ENCODE measurements around the gene ATP8A2.

DNA sequence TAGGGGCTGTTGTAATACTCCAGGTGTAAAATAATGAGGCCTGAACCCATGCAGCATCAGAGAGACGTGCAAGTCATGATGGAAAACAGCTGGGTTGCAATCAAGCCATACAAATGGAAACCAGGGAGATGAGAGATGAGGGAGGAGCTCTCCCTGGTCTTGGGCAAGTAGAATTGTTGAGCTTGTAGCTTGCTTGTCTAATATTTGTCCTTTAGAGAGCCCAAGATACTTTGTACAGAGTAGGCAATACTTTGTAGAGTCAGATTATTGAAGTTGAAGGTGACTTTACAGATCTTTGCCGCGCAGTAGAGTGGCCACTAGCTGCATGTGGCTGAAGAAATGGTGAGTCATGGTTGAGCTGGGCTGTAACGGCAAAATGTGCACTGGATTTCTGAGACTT lies 8.3 kb downstream of the ATP8A2 start:
- TF ChIP-seq, protein P1, sequence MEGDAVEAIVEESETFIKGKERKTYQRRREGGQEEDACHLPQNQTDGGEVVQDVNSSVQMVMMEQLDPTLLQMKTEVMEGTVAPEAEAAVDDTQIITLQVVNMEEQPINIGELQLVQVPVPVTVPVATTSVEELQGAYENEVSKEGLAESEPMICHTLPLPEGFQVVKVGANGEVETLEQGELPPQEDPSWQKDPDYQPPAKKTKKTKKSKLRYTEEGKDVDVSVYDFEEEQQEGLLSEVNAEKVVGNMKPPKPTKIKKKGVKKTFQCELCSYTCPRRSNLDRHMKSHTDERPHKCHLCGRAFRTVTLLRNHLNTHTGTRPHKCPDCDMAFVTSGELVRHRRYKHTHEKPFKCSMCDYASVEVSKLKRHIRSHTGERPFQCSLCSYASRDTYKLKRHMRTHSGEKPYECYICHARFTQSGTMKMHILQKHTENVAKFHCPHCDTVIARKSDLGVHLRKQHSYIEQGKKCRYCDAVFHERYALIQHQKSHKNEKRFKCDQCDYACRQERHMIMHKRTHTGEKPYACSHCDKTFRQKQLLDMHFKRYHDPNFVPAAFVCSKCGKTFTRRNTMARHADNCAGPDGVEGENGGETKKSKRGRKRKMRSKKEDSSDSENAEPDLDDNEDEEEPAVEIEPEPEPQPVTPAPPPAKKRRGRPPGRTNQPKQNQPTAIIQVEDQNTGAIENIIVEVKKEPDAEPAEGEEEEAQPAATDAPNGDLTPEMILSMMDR (IDR thresholded peaks at IDR 0.05) = no peak
- TF ChIP-seq POLR2AphosphoS5 (IDR thresholded peaks at IDR 0.05) = no peak
- TF ChIP-seq POLR2A (IDR thresholded peaks at IDR 0.05) = no peak
